NOMO-1 treated with DMSO at 0.1 percent for 48 hours (cell line): ENCODE results near the gene LILRB2.
"Not testable (repeated sequence)": the region's sequence is repeated elsewhere in the genome, so short reads cannot be mapped to it uniquely, and the experiment has no call there.

Experiments used
- DNase-seq: peaks from one replicate; lab custom pipeline; 2025; ENCODE audit not compliant: unreplicated experiment; lab: John Stamatoyannopoulos, UW

Gene LILRB2

GRCh38 chr19:54275951-54276350 is 5.0 kb downstream of the LILRB2 start:
- DNase-seq, result no peak

- not testable (repeated sequence) for DNase-seq
Measured at GRCh38 chr19:54274516-54274915, 6.4 kb downstream of the LILRB2 start.

- no peak for DNase-seq
Measured at GRCh38 chr19:54273821-54274220, 7.1 kb downstream of the LILRB2 start.

GRCh38 chr19:54272181-54272580 is 8.7 kb downstream of the LILRB2 start:
- not testable (repeated sequence) for DNase-seq

DNA sequence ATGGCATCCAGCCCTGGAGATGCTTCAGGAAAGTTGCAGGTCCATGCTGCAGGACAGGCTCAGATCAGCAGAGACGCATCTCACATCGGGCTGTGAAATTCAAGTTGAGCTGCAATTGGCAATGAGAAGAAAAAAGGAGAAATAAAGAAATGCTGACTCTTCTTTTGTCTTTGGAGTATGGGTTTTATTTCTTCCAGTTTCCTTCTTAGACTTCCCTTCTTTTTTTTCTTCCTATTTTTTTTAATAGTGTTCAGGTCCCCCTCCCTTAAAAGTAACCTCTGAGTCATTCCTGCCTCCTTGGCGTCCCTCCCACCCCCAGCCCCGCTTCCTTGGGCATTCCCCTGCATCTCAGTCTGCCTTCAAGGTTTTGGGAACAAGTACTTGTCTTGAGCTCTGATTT is 9.3 kb downstream of the LILRB2 start:
- not testable (repeated sequence) for DNase-seq

DNA sequence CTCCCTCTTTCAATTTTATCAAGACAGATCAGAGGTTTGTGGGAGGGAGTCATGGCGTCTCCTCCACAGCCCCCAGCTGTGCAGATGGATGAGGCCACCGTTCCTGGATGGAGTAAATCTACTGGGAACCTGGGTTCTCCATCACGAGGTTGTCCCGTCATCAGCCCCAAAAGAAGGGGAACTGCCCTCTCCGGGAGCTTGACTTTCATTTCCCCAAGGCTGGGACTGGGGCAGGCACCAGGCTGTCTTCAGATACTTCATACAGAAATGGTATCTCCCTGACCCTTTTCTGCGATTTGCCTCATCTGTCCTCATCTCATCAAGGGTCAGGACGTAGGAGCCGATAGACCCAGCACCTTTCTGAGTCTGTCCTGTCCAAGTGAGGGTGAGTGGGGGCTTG is 9.8 kb downstream of the LILRB2 start:
- peak; percentile 58 for DNase-seq

DNA sequence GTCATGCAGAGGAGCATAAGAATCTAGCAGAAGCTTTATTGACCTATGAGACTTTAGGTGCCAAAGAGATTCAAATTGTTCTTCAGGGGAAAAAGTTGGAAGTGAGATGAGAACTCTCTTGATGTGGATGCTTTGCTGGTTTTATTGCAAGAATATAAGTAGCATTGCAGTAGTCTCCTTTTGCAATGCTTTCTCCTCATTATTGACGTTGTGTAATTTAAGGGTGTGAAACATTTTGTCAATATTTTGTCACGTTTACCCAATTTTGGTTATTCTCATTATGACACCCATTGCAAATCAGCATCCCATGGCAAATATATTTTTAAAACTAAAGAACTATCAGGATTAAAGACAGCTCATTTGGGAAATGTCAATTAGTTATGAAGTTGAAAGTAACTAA is 12.0 kb downstream of the LILRB2 start:
- DNase-seq, result peak; percentile 16

- peak; percentile 43 for DNase-seq
Measured at GRCh38 chr19:54266133-54266532, 14.8 kb downstream of the LILRB2 start.

- no peak for DNase-seq
Measured at GRCh38 chr19:54262470-54262869, 18.4 kb downstream of the LILRB2 start.

DNA sequence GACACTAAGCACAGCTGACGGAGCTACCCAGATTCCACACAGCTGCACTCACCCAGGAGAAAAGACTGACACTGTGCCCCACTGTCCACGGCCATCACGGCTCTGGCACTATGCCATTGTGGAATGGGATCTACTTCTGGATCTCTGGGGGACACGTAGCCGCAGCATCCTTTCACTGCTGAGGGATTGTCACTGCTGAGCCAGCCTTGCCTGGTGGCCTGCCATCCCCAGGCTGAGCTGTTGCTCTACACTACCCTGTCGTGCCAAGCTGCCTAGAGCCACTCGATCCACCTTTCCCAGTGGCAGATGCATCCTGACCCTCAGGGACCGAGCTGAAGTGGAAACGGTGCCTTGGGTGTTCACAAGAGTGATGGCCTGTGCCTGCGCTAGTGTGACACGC is 18.8 kb downstream of the LILRB2 start:
- DNase-seq, result no peak

- DNase-seq, result no peak
Measured at GRCh38 chr19:54257116-54257480, 23.8 kb downstream of the LILRB2 start, which contains the start of gene LILRB5. Gene LILRB5 (minus strand): TSS chr19:54257273. CDS start chr19:54257193, 80 bp downstream.

GRCh38 chr19:54256250-54257115 is 24.4 kb downstream of the LILRB2 start:
- DNase-seq, result no peak

GRCh38 chr19:54255105-54255775 is 25.7 kb downstream of the LILRB2 start:
- no peak for DNase-seq

DNA sequence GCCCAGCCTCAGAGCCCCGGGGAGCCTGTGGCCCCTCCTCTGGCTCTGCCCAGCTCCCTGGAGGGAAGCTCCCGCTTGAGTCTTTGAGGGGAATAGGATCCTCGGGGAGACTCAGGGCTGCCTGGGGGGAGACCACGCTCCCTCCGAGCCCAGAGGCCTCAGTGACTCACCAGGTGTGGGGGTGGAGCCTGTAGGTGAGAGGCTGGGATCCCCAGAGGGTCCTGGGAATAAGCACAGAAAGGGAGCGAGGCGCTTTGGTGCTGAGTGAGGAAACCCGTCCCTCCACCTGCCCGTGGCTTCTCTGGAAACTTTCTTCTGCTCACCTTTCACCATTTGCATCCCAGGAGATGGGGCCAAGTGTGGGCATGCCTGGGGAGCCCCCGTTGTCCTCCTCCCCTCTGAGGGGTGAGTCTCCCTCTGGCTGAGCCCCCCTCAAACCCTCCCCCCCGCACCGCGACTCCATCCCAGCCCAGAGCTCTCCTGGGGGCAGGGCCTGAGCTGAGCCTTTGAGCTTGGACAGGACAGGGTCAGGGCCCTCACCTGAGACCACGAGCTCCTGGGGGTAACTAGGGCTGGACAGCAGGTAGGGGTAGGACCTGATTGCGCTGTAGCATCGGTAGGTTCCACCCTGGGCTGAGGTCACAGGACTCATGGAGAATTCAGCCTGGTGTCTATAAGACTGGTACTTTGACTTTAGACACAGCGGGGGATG is 26.6 kb downstream of the LILRB2 start:
- DNase-seq, result no peak

- no peak for DNase-seq
Measured at GRCh38 chr19:54253331-54254194, 27.3 kb downstream of the LILRB2 start.

- DNase-seq, result no peak
Measured at GRCh38 chr19:54252845-54253244, 28.1 kb downstream of the LILRB2 start.

GRCh38 chr19:54252243-54252642 is 28.7 kb downstream of the LILRB2 start:
- no peak for DNase-seq

- DNase-seq, result peak; percentile 95
Measured at GRCh38 chr19:54248016-54248601, 32.8 kb downstream of the LILRB2 start.

DNA sequence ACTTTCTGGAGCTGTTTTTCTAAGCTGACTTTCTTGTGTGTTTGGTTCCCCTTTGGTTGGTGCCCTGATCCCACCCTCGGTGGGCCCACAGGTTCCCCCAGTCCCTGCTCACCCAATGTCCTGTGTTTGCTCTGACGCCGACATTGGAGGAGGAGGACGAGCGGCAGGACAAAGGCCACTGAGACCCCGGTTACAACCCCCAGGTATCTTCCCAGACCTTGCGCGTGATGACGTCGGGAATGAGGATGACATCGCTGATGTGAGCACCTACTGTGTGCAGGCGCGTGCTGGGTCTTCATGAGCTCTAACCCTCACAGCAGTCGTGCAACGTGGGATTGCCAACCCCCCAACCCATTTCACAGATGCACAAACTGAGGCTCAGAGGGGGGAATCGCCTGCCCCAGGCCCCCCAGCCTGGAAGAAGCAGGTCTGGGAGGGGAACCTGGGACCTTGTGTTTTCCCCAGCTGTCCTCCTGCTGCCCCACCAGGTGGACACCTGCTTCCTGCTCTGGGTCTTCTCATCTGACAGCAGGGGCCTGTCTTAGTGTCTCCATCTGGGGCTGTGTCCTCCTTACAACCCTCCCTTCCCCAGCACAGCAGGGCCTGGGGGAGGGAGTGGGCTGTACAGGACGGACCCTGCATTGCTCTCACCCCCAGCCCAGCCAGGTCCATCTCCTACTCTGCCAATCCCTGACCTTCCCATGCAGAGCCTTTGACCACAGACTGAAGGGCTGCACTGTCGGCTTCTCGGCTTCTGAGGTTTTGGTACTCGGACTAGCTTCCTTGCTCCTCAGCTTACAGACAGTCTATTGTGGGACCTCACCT is 33.6 kb downstream of the LILRB2 start:
- DNase-seq, result no peak
